SU-DHL-6 (cell line): ENCODE results near the gene NOP56.

Experiments
- EZH2phosphoT487 ChIP-seq: fragments of 200-600 bp; sonication (generic), shearing (Covaris generic); conservative IDR thresholded peaks from 2 replicates; pipeline ENCODE4 v1.6.1; 2018; ENCODE audit warnings: mild to moderate bottlenecking, antibody characterized with exemption, low read length, moderate library complexity, mixed read lengths
- TF ChIP-seq, protein P1 (sequence below): fragments of 200-600 bp; sonication (generic); IDR thresholded peaks from one replicate; pipeline ENCODE4 v1.5.1; 2017; ENCODE audit warnings: antibody characterized with exemption, mild to moderate bottlenecking, low read length, moderate library complexity; ENCODE audit not compliant: insufficient read depth, poor library complexity, severe bottlenecking

DNA sequence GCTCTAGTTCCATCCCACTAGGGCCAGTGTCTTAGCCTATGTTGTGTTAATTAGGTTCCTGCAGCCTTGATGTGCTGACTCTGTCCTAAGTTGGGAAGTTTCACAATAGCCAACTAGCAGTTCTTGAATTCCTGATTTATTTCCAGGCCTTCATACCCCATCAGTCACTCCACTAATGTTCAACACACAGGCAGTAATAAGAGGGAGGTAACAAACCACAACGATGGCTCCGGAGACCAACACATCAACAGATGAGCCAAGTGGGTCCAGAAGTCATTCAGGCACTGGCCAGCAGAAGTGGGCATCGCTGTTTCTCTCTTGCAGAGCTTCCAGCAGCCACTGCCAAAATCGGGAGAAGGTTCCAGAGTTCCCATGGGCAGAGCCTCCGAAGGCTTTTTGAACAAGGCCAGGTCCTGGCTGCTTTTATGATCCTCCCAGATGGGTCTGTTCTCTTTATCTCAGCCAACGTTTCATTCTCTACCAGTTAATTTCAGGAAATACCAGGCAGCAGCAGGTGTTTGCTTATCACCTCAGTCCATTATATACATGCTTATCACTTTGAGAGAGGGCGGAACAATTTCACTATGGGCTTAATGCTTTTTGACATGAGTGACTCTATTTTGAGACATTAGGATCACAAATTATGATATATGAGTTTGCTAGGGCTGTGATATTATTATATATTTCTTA lies 48.5 kb upstream of the NOP56 start:
- TF ChIP-seq, protein P1, sequence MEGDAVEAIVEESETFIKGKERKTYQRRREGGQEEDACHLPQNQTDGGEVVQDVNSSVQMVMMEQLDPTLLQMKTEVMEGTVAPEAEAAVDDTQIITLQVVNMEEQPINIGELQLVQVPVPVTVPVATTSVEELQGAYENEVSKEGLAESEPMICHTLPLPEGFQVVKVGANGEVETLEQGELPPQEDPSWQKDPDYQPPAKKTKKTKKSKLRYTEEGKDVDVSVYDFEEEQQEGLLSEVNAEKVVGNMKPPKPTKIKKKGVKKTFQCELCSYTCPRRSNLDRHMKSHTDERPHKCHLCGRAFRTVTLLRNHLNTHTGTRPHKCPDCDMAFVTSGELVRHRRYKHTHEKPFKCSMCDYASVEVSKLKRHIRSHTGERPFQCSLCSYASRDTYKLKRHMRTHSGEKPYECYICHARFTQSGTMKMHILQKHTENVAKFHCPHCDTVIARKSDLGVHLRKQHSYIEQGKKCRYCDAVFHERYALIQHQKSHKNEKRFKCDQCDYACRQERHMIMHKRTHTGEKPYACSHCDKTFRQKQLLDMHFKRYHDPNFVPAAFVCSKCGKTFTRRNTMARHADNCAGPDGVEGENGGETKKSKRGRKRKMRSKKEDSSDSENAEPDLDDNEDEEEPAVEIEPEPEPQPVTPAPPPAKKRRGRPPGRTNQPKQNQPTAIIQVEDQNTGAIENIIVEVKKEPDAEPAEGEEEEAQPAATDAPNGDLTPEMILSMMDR: no peak
- TF ChIP-seq EZH2phosphoT487: no peak
